ENCODE measurements around the gene GALNS.
A peak's percentile ranks its signal among the peaks of the same experiment; 100 is the strongest.

The GALNS gene

DNA sequence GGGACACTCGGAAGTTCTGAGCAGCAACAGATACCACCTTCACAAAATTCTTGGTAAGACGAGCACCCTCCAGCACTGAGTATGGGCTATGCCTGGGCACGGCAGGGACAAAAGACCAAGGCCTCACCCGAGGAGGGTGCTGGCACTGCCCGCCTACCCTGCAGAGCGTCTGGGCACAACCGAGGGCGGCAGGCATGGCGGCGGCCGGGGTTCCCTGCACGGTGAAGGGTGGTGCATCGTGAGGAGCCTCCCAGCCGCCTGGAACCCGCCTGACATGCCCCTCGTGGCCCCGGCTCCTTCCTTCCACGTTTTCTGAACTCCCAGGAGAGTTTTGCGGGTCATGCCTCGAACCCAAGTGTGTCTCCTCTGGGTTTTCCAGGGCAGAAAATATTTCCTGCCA lies 18.9 kb downstream of the GALNS start:
- in situ Hi-C loops (cut with HindIII; ENCODE audit: low sequenced_read_pairs): no loop called here
- no peak for DNase-seq (ENCODE audit: low read depth)
- TF ChIP-seq, protein P1, sequence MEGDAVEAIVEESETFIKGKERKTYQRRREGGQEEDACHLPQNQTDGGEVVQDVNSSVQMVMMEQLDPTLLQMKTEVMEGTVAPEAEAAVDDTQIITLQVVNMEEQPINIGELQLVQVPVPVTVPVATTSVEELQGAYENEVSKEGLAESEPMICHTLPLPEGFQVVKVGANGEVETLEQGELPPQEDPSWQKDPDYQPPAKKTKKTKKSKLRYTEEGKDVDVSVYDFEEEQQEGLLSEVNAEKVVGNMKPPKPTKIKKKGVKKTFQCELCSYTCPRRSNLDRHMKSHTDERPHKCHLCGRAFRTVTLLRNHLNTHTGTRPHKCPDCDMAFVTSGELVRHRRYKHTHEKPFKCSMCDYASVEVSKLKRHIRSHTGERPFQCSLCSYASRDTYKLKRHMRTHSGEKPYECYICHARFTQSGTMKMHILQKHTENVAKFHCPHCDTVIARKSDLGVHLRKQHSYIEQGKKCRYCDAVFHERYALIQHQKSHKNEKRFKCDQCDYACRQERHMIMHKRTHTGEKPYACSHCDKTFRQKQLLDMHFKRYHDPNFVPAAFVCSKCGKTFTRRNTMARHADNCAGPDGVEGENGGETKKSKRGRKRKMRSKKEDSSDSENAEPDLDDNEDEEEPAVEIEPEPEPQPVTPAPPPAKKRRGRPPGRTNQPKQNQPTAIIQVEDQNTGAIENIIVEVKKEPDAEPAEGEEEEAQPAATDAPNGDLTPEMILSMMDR (IDR thresholded peaks at IDR 0.05; ENCODE audit: low read depth, low read length, missing control alignments): no peak
- H3K4me3 ChIP-seq (ENCODE audit: low read depth, low read length): no peak overlapping the region

DNA sequence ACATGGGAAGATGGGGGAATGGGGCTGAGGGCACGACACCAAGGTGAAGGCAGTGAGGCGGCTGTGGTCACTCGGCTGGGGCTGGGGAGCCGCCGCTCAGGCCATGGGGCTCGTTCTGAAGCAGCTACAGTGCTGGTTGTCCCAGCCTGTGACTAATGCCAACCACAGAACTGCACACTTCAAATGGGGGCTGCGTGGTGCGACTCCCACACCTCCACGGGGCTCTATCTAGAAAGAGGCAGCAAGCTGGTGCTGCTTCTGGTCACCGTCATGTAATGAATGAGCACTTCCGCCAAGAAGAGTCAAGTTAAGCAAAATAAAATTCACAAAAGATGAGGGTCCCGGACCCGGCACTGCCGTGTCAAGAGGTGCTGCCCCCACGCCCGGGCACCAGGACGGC lies 20.0 kb downstream of the GALNS start:
- DNase-seq (ENCODE audit: low read depth): no peak
- TF ChIP-seq, protein P1 (IDR thresholded peaks at IDR 0.05; ENCODE audit: low read depth, low read length, missing control alignments): no peak
- H3K4me3 ChIP-seq (ENCODE audit: low read depth, low read length): no peak overlapping the region
- in situ Hi-C loops (cut with HindIII; ENCODE audit: low sequenced_read_pairs): no loop called here

DNA sequence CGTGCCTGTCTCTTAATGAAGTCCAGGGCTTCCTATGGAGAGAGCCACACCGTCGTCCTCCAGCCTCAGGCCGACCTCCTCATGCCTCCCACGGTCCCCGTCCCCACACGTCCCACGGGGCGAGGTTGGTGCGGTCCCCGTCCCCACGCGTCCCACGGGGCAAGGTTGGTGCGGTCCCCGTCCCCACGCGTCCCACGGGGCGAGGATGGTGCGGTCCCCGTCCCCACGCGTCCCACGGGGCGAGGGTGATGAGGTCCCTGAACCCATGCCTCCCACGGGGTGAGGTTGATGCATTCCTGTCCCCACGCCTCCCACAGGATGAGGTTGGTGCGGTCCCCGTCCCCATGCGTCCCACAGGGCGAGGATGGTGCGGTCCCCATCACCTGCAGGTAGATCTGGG lies 20.9 kb downstream of the GALNS start:
- no peak overlapping the region for H3K4me3 ChIP-seq (ENCODE audit: low read depth, low read length)
- TF ChIP-seq, protein P1 (IDR thresholded peaks at IDR 0.05; ENCODE audit: low read depth, low read length, missing control alignments): no peak
- in situ Hi-C loops (cut with HindIII; ENCODE audit: low sequenced_read_pairs): no loop called here
- no peak for DNase-seq (ENCODE audit: low read depth)

DNA sequence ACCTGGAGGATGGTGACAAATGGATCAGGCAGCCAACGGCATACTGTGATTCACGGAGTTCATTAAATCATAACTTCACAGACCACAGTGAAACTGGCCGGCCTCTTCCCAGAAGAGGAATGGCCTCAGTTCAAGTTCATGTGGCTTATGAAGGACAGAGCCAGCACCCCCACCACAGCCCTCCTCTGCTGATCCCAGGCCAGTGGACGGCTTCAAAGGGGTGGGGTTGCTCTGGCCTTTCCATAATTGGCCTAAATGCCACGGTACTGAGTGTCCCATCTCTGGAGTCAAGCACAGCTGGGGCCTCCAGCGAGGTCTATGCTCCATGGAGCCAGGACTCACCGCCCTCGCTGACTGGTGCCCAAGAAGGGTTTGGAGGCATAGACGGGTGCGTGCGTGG lies 21.4 kb downstream of the GALNS start:
- DNase-seq (ENCODE audit: low read depth): peak; percentile 50
- no peak overlapping the region for H3K4me3 ChIP-seq (ENCODE audit: low read depth, low read length)
- TF ChIP-seq, protein P1 (IDR thresholded peaks at IDR 0.05; ENCODE audit: low read depth, low read length, missing control alignments): no peak
- in situ Hi-C loops (cut with HindIII; ENCODE audit: low sequenced_read_pairs): no loop called here

DNA sequence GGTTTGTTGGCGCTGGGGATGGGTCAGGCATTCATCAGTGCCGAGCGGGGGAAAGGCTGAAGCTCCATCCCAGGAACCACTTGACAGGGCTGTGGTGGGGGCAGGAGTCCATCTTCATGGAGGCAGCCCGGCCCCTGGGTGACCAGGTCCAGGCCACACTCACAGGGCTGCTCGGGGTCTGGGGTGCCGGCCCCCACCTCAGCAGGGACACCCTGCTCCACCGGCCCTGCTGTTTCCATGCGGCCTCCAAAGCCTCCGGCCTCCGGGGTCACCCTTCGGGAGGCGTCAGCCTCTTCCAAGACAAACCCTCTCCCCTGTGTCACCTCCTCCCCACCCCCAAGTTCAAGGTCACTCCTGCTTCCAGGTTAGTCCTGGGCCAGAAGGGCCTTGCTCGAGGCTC lies 22.1 kb downstream of the GALNS start:
- DNase-seq (ENCODE audit: low read depth): no peak
- no peak overlapping the region for H3K4me3 ChIP-seq (ENCODE audit: low read depth, low read length)
- in situ Hi-C loops (cut with HindIII; ENCODE audit: low sequenced_read_pairs): no loop called here
- TF ChIP-seq, protein P1 (IDR thresholded peaks at IDR 0.05; ENCODE audit: low read depth, low read length, missing control alignments): no peak

DNA sequence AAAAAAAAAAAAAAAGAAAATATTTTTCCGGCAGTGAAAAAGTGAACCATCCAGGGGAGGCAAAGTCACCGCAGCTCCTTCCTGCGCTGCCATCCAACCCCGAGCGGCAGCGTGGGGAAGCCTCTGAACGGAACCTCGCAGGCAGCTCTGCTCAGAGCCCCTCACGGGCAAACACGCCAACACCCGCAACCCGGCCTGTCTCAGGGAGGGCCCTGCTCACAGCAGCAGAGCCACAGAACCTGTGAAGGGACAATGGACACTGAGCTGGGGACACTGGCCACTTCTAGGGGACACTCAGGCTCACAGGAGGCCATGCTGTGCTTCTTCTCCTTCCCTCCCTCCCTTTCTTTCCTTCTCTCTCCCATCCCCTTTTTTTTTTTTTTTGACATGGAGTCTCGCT lies 23.7 kb downstream of the GALNS start:
- DNase-seq (ENCODE audit: low read depth): no peak
- TF ChIP-seq, protein P1 (IDR thresholded peaks at IDR 0.05; ENCODE audit: low read depth, low read length, missing control alignments): no peak
- in situ Hi-C loops (cut with HindIII; ENCODE audit: low sequenced_read_pairs): no loop called here
- H3K4me3 ChIP-seq (ENCODE audit: low read depth, low read length): no peak overlapping the region

DNA sequence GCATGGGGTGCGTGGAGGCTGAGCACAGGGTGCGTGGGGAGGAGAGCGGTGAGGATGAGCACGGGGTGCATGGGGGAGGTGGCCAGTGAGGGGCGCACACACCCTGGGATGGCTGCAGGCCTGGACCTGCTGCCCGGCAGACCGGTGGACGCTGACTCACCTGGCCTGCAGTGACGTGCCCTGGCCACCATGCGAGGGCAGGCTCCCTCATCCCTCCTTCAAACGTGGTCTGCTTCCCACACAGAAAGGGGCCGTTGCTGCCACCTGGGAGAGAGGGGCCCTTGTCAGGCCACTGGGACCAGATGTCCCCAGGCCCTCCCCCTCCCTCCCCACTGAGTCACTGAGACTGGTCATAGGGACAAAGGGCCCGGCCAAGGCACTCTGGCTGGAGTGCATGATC lies 24.9 kb downstream of the GALNS start:
- no peak overlapping the region for H3K4me3 ChIP-seq (ENCODE audit: low read depth, low read length)
- no peak for DNase-seq (ENCODE audit: low read depth)
- TF ChIP-seq, protein P1 (IDR thresholded peaks at IDR 0.05; ENCODE audit: low read depth, low read length, missing control alignments): peak; percentile 13
- in situ Hi-C loops (cut with HindIII; ENCODE audit: low sequenced_read_pairs): no loop called here
